ENCODE data around the gene KIAA1671. TPM values are rescaled to one million over a fixed set of nuclear protein-coding genes. Genes with fewer than 3 reads are reported as not detected.

Gene KIAA1671
- total and polyA plus RNA-seq, 10 donors: 0.72 to 11.9 (median 8.2) TPM

GRCh38 chr22:24957043-24957442 is 4.5 kb downstream of the KIAA1671 start:
- Histone ChIP-seq H3K4me1 (peaks cover 3 to 24% (median 19%) of the 10 kb centered on the region in 6 donors), H3K27me3 (replicated peaks in 1 of 7) (peaks cover 0 to 33% (median 17%) of the 10 kb centered on the region in 7 donors), H3K36me3 (no peaks in the 10 kb centered on the region), H3K9me3 (no peaks in the 10 kb centered on the region), H3K27ac (no peak overlapping the region), H3K4me3 (no peak overlapping the region)
- intact Hi-C loops (cut with DNase I; ENCODE audit: low total_unique reads): no loop called here
- 81 to 95% (median 87%) methylated on average over 2 of the region's 2 CpGs for WGBS, 5 donors
- no peak for DNase-seq
- TF ChIP-seq POLR2A (IDR thresholded peaks at IDR 0.05) (no peak), CTCF (IDR thresholded peaks at IDR 0.05 in 8 of 11, conservative IDR thresholded peaks at IDR 0.05 in 3 of 11) (no peak), POLR2AphosphoS5 (IDR thresholded peaks at IDR 0.05) (no peak)

- intact Hi-C loops (cut with DNase I; ENCODE audit: low total_unique reads): no loop called here
- Histone ChIP-seq H3K4me1 (peaks cover 0 to 27% (median 12%) of the 10 kb centered on the region in 6 donors), H3K9me3 (no peaks in the 10 kb centered on the region), H3K36me3 (no peaks in the 10 kb centered on the region), H3K27me3 (replicated peaks in 1 of 7) (no peaks in the 10 kb centered on the region), H3K4me3 (no peak overlapping the region), H3K27ac (no peak overlapping the region)
- TF ChIP-seq POLR2AphosphoS5 (IDR thresholded peaks at IDR 0.05) (no peak), CTCF (IDR thresholded peaks at IDR 0.05 in 8 of 11, conservative IDR thresholded peaks at IDR 0.05 in 3 of 11) (no peak), POLR2A (IDR thresholded peaks at IDR 0.05) (no peak)
- 80 to 90% (median 89%) methylated on average over 11 of the region's 11 CpGs for WGBS, 5 donors
- DNase-seq: no peak
Observed at GRCh38 chr22:24961217-24961844, 8.8 kb downstream of the KIAA1671 start.

- H3K4me1 ChIP-seq: peaks cover 0 to 35% (median 16%) of the 10 kb centered on the region in 6 donors
- no peak for DNase-seq
- H3K4me3 ChIP-seq: no peak overlapping the region
- intact Hi-C loops (cut with DNase I; ENCODE audit: low total_unique reads): no loop called here
- WGBS, 5 donors: 85 to 97% (median 92%) methylated on average over 7 to 8 of the region's 8 CpGs
- H3K27me3 ChIP-seq (replicated peaks in 1 of 7): no peaks in the 10 kb centered on the region
- TF ChIP-seq POLR2AphosphoS5 (IDR thresholded peaks at IDR 0.05) (no peak), CTCF (IDR thresholded peaks at IDR 0.05 in 8 of 11, conservative IDR thresholded peaks at IDR 0.05 in 3 of 11) (no peak), POLR2A (IDR thresholded peaks at IDR 0.05) (no peak)
- no peak overlapping the region for H3K27ac ChIP-seq
- H3K36me3 ChIP-seq: no peaks in the 10 kb centered on the region
- no peaks in the 10 kb centered on the region for H3K9me3 ChIP-seq
Observed at GRCh38 chr22:24962094-24962493, 9.6 kb downstream of the KIAA1671 start.

- no peaks in the 10 kb centered on the region for H3K36me3 ChIP-seq
- 84 to 94% (median 93%) methylated on average over 11 of the region's 11 CpGs for WGBS, 5 donors
- DNase-seq: no peak
- no peak overlapping the region for H3K27ac ChIP-seq
- H3K4me1 ChIP-seq: peaks cover 0 to 36% (median 16%) of the 10 kb centered on the region in 6 donors
- H3K27me3 ChIP-seq (replicated peaks in 1 of 7): no peaks in the 10 kb centered on the region
- no peak overlapping the region for H3K4me3 ChIP-seq
- no peaks in the 10 kb centered on the region for H3K9me3 ChIP-seq
- intact Hi-C loops (cut with DNase I; ENCODE audit: low total_unique reads): no loop called here
- TF ChIP-seq CTCF (IDR thresholded peaks at IDR 0.05 in 8 of 11, conservative IDR thresholded peaks at IDR 0.05 in 3 of 11): no peak
- TF ChIP-seq POLR2A (IDR thresholded peaks at IDR 0.05): no peak
- TF ChIP-seq POLR2AphosphoS5 (IDR thresholded peaks at IDR 0.05): no peak
Observed at GRCh38 chr22:24962835-24963234, 10.3 kb downstream of the KIAA1671 start.

All from spleen (tissue), 11 donors.